B cell (primary cell): ENCODE data around the gene CENPN.

Source experiments
- EZH2 ChIP-seq: IDR thresholded peaks from 2 replicates; pipeline ENCODE4 v1.6.1; 2012; ENCODE audit warnings: borderline replicate concordance, low read depth, mild to moderate bottlenecking, moderate library complexity, low read length; ENCODE audit not compliant: insufficient read depth, poor library complexity, severe bottlenecking
- TF ChIP-seq, protein P1 (sequence below): fragments of 200-600 bp; IDR thresholded peaks from one replicate; pipeline ENCODE4 v1.8.0; 2022; ENCODE audit warnings: antibody characterized with exemption, mild to moderate bottlenecking

DNA sequence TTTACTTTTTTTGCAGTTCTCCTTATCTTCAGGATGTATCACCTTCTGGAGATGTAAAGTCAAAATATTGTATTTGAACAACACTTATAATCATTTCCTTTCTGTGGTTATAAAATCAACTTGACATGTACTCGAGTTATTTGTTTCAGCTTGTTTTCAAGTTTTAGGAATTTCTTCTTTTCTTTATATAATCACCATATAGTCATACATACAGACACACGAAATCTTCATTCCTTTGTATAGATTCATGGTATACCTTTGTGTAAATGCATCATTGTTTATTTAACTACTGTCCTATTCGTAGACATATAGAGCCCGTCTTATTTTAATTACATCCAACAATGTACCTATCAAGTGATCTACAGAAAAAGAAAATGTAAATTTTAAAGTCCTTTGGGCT lies 40.4 kb upstream of the CENPN start:
- TF ChIP-seq, protein P1, sequence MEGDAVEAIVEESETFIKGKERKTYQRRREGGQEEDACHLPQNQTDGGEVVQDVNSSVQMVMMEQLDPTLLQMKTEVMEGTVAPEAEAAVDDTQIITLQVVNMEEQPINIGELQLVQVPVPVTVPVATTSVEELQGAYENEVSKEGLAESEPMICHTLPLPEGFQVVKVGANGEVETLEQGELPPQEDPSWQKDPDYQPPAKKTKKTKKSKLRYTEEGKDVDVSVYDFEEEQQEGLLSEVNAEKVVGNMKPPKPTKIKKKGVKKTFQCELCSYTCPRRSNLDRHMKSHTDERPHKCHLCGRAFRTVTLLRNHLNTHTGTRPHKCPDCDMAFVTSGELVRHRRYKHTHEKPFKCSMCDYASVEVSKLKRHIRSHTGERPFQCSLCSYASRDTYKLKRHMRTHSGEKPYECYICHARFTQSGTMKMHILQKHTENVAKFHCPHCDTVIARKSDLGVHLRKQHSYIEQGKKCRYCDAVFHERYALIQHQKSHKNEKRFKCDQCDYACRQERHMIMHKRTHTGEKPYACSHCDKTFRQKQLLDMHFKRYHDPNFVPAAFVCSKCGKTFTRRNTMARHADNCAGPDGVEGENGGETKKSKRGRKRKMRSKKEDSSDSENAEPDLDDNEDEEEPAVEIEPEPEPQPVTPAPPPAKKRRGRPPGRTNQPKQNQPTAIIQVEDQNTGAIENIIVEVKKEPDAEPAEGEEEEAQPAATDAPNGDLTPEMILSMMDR, result no peak
- TF ChIP-seq EZH2, result no peak
